GM21447 (cell line): Measurements from ENCODE around the gene MYO1H.
"Not testable (repeated sequence)": the region's sequence is repeated elsewhere in the genome, so short reads cannot be mapped to it uniquely, and the experiment has no call there.

Experiments
- ATAC-seq: cut with Tn5 transposase; IDR thresholded peaks from one replicate; pipeline ENCODE4 v1.9.1; 2021; ENCODE audit not compliant: unreplicated experiment

MYO1H gene

GRCh38 chr12:109394891-109395290, 47.2 kb downstream of the MYO1H start:
- no peak for ATAC-seq

GRCh38 chr12:109404841-109405240, 57.1 kb downstream of the MYO1H start:
- not testable (repeated sequence) for ATAC-seq

GRCh38 chr12:109406147-109406546, 58.4 kb downstream of the MYO1H start:
- not testable (repeated sequence) for ATAC-seq

GRCh38 chr12:109418848-109419480, 71.3 kb downstream of the MYO1H start:
- no peak for ATAC-seq

- no peak for ATAC-seq
Observed at GRCh38 chr12:109421355-109422087, 73.8 kb downstream of the MYO1H start.

GRCh38 chr12:109422251-109422650, 74.6 kb downstream of the MYO1H start:
- ATAC-seq = no peak

- ATAC-seq = no peak
Observed at GRCh38 chr12:109423392-109423791, 75.7 kb downstream of the MYO1H start.

GRCh38 chr12:109428037-109428629, 80.4 kb downstream of the MYO1H start:
- ATAC-seq = no peak

- not testable (repeated sequence) for ATAC-seq
Observed at GRCh38 chr12:109428804-109429203, 81.1 kb downstream of the MYO1H start.

GRCh38 chr12:109430244-109430643, 82.5 kb downstream of the MYO1H start:
- ATAC-seq = no peak

- no peak for ATAC-seq
Observed at GRCh38 chr12:109432431-109432830, 84.7 kb downstream of the MYO1H start.

- no peak for ATAC-seq
Observed at GRCh38 chr12:109432842-109433304, 85.2 kb downstream of the MYO1H start.

GRCh38 chr12:109433618-109434017, 85.9 kb downstream of the MYO1H start:
- no peak for ATAC-seq

GRCh38 chr12:109434582-109434981, 86.9 kb downstream of the MYO1H start:
- ATAC-seq = no peak

- no peak for ATAC-seq
Observed at GRCh38 chr12:109435428-109436187, 87.9 kb downstream of the MYO1H start.

GRCh38 chr12:109436188-109436560, 88.5 kb downstream of the MYO1H start:
- no peak for ATAC-seq

- ATAC-seq = no peak
Observed at GRCh38 chr12:109439181-109439580, 91.5 kb downstream of the MYO1H start.

GRCh38 chr12:109439951-109440350, 92.3 kb downstream of the MYO1H start:
- not testable (repeated sequence) for ATAC-seq

GRCh38 chr12:109440851-109441490, 93.3 kb downstream of the MYO1H start:
- ATAC-seq = no peak

- no peak for ATAC-seq
Observed at GRCh38 chr12:109443794-109444193, 96.1 kb downstream of the MYO1H start.

- ATAC-seq = no peak
Observed at GRCh38 chr12:109444259-109444658, 96.6 kb downstream of the MYO1H start.
